Right lobe of liver (tissue), 6 donors: ENCODE results near the gene HNRNPH3. TPM values are rescaled to one million over a fixed set of nuclear protein-coding genes. Genes with fewer than 3 reads are reported as not detected.

Experiments
- ATAC-seq, 4 donors: fragments of 200-7000 bp; cut with Tn5 transposase; one replicate each; pipeline ENCODE4 v1.9.1; 2020; ENCODE audit warnings: mild to moderate bottlenecking in 4 of 4, moderate library complexity in 4 of 4
- DNase-seq, 3 donors: peaks; one replicate each; pipeline ENCODE4 v3.0.0-alpha.2; 2020
- H3K27ac ChIP-seq, 3 donors: fragments of 200-600 bp; one replicate each; pipeline ENCODE4 v1.8.0; 2022
- H3K27me3 ChIP-seq, 2 donors: fragments of 200-600 bp; one replicate each; pipeline ENCODE4 v1.8.0; 2022
- H3K36me3 ChIP-seq, 4 donors: fragments of 200-600 bp; sonication (generic) in 1 of 4; one replicate each; pipeline versions ENCODE4 v1.5.1 to v1.8.0; 2017 to 2022; ENCODE audit warnings: control low read depth in 1 of 4
- H3K4me1 ChIP-seq, 4 donors: fragments of 200-600 bp; sonication (generic) in 1 of 4; one replicate each; pipeline versions ENCODE4 v1.5.1 to v1.8.0; 2017 to 2022; ENCODE audit warnings: control low read depth in 1 of 4
- H3K4me3 ChIP-seq, 3 donors: fragments of 200-600 bp; one replicate each; pipeline ENCODE4 v1.8.0; 2022
- H3K9me3 ChIP-seq, 4 donors: fragments of 200-600 bp; sonication (generic) in 1 of 4; one replicate each; pipeline versions ENCODE4 v1.5.1 to v1.8.0; 2017 to 2022; ENCODE audit warnings: control low read depth in 1 of 4
- POLR2A ChIP-seq: fragments of 450-650 bp; IDR thresholded peaks from one replicate; pipeline ENCODE4 v1.6.1; 2017; ENCODE audit warnings: antibody characterized with exemption, mild to moderate bottlenecking
- WGBS: methylation state at CpG from one replicate; pipeline ENCODE4 v1.1.6; 2018; ENCODE audit warnings: low coverage, low lambda C conversion rate; ENCODE audit not compliant: insufficient coverage; ENCODE audit errors: missing lambda C conversion rate; 5-methylcytosine and 5-hydroxymethylcytosine counted together
- intact Hi-C, 2 donors: fragments of 100-400 bp; cut with DNase I; formaldehyde crosslinking; loops; one replicate each; pipeline versions ENCODE4 v1.11.2 to v1.14.1; 2022
- total RNA-seq, 6 experiments: library from RNA; depleted of rRNA in 2 of 6; stranded (reverse); fragments of >200 nt in 2 of 6; fragmentation: NEBNext Ultra II Directional in 3 of 6; extraction: Animal tissue kit (Norgen Biotek cat#: 25700) in 3 of 6; gene quantifications; one replicate each; pipeline versions ENCODE4 v1.1.0 to v1.2.4, GENCODE V29; 2016 to 2023
- TF ChIP-seq, protein P1 (sequence below), 4 donors: fragments of 200-600 bp in 3 of 4; fragments of 450-650 bp in 1 of 4; IDR thresholded peaks; one replicate each; pipeline versions ENCODE4 v1.5.1 to v1.8.0; 2016 to 2022; ENCODE audit warnings: antibody characterized with exemption in 4 of 4, mild to moderate bottlenecking in 2 of 4
- donor health status: DM: no; HTN: yes; CAD: no.
- donor health status: DM: no; HTN: no; CAD: no.
- donor health status: DM: no; HTN: no; CAD: no.
- donor health status: DM: no; HTN: yes; CAD: no.
- donor health status: DM: no; HTN: yes; CAD: no.

HNRNPH3 gene
- total RNA-seq, 6 experiments from 2014 or later = 13.2 to 40.7 (median 25.3) TPM

DNA sequence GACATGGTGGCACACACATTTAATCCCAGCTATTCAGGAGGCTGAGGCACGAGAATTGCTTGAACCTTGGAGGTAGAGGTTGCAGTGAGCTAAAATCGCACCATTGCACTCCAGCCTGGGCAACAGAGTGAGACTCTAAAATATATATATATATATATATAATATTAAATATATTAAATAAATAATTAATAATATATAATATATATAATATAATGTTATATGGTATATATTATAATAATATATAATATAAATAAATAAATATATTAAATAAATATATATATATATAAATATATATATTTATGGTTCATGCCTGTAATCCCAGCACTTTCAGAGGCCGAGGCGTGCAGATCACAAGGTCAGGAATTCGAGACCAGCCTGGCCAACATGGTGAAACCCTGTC, 34.7 kb downstream of the HNRNPH3 start:
- no peak for ATAC-seq
- no peaks in the 10 kb centered on the region for H3K9me3 ChIP-seq
- H3K27me3 ChIP-seq = no peaks in the 10 kb centered on the region
- TF ChIP-seq, protein P1, sequence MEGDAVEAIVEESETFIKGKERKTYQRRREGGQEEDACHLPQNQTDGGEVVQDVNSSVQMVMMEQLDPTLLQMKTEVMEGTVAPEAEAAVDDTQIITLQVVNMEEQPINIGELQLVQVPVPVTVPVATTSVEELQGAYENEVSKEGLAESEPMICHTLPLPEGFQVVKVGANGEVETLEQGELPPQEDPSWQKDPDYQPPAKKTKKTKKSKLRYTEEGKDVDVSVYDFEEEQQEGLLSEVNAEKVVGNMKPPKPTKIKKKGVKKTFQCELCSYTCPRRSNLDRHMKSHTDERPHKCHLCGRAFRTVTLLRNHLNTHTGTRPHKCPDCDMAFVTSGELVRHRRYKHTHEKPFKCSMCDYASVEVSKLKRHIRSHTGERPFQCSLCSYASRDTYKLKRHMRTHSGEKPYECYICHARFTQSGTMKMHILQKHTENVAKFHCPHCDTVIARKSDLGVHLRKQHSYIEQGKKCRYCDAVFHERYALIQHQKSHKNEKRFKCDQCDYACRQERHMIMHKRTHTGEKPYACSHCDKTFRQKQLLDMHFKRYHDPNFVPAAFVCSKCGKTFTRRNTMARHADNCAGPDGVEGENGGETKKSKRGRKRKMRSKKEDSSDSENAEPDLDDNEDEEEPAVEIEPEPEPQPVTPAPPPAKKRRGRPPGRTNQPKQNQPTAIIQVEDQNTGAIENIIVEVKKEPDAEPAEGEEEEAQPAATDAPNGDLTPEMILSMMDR (IDR thresholded peaks at IDR 0.05) = no peak
- no peak for TF ChIP-seq POLR2A
- DNase-seq = no peak
- WGBS = 96% methylated on average over 5 of the region's 5 CpGs
- intact Hi-C loops = no loop called here
- peaks cover 0 to 11% (median 0%) of the 10 kb centered on the region in 4 donors for H3K4me1 ChIP-seq
- H3K4me3 ChIP-seq = no peak overlapping the region
- no peak overlapping the region for H3K27ac ChIP-seq
- peaks cover 0 to 17% (median 2%) of the 10 kb centered on the region in 4 donors for H3K36me3 ChIP-seq

DNA sequence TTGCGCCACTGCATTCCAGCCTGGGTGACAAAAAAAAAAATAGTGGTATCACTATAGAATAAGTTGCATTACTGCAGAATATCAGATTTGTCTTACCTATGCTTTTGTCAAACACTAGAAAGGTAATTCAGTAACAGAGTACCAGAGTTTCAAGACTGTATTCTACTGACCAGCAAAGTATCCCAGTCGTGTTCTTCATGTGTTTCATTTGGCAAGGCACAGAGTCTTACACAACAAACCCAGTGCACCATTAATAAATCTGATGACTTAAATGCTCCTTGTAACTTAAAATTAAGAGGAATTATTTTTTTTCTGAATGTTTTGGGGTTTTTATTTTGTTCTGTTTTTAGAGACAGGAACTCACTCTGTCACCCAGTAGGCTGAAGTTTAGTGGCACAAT, 35.3 kb downstream of the HNRNPH3 start:
- peak in 1 of 4 donors; percentile 32 for ATAC-seq
- WGBS = 62% methylated on average over 2 of the region's 2 CpGs
- H3K9me3 ChIP-seq = no peaks in the 10 kb centered on the region
- H3K4me3 ChIP-seq = no peak overlapping the region
- intact Hi-C loops = no loop called here
- peaks cover 0 to 13% (median 0%) of the 10 kb centered on the region in 4 donors for H3K36me3 ChIP-seq
- TF ChIP-seq, protein P1 (IDR thresholded peaks at IDR 0.05) = no peak
- no peak for TF ChIP-seq POLR2A
- H3K4me1 ChIP-seq = peaks cover 0 to 11% (median 0%) of the 10 kb centered on the region in 4 donors
- H3K27me3 ChIP-seq = no peaks in the 10 kb centered on the region
- DNase-seq = no peak
- no peak overlapping the region for H3K27ac ChIP-seq

DNA sequence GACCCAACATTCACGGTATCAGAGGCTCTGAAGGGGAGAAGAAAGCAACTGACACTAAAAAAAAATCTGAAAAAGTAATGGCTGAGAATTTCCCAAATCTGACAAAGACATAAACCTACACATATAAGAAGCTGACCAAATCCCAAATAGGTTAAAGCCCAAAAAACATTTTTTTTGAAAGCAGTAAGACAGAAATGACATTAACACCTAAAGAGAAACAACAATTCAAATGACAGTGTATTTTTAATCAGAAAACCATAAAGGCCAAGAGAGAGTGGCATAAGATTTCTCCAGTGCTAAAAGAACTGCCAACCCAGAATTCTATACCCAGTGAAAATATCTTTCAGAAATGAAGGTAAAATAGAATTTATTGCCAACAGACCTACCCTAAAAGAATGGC, 39.7 kb downstream of the HNRNPH3 start:
- DNase-seq (no peak), ATAC-seq (no peak)
- TF ChIP-seq, protein P1 (IDR thresholded peaks at IDR 0.05) = no peak
- no peak for TF ChIP-seq POLR2A
- intact Hi-C loops = no loop called here
- Histone ChIP-seq H3K4me1 (no peaks in the 10 kb centered on the region), H3K4me3 (no peak overlapping the region), H3K27ac (no peak overlapping the region), H3K9me3 (no peaks in the 10 kb centered on the region), H3K36me3 (peaks cover 0 to 4% (median 0%) of the 10 kb centered on the region in 4 donors), H3K27me3 (no peaks in the 10 kb centered on the region)
- 100% methylated on average over 1 of the region's 1 CpG for WGBS

DNA sequence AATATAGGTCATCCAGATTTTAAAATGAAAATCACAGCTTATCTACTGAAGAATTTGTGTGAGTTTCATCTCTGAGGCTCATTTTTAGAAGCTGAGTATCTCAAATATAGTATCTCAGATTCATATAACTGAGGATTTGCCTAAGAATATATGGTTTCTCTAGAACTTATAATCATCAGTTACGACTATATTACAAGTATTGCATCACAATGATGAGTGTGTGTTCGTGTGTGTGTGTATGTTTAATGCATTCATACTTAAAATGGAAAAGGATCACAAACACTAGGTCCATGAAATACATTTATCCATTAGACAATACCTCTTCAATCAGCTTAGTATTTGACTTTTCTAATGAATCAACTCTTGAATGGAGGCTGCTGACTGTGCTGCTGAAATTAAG, 53.9 kb downstream of the HNRNPH3 start:
- no peak overlapping the region for H3K4me3 ChIP-seq
- no peak overlapping the region for H3K27ac ChIP-seq
- no peaks in the 10 kb centered on the region for H3K27me3 ChIP-seq
- 78% methylated on average over 2 of the region's 2 CpGs for WGBS
- no peaks in the 10 kb centered on the region for H3K4me1 ChIP-seq
- no peaks in the 10 kb centered on the region for H3K9me3 ChIP-seq
- peaks cover 0 to 35% (median 4%) of the 10 kb centered on the region in 4 donors for H3K36me3 ChIP-seq
- ATAC-seq (no peak), DNase-seq (no peak)
- TF ChIP-seq, protein P1 (IDR thresholded peaks at IDR 0.05) = no peak
- no peak for TF ChIP-seq POLR2A
- intact Hi-C loops = no loop called here

Other genes starting within 250 kb of the HNRNPH3 start
- gene MYPN, start 222.6 kb upstream of the HNRNPH3 start, total RNA-seq = under 1 TPM in 4 of 6 experiments, not detected in 2; 0.07 to 0.31 (median 0.10) TPM
- 1 to 10 TPM in 1 of 6 experiments, under 1 TPM in 3, not detected in 2; 0.25 to 1.1 (median 0.46) TPM for gene ATOH7, start 100.0 kb upstream of the HNRNPH3 start, total RNA-seq
- 100 to 1,000 TPM in 4 of 6 experiments, 10 to 100 TPM in 2; 45.5 to 162 (median 129) TPM for gene PBLD, start 864 bp downstream of the HNRNPH3 start, total RNA-seq
- gene RUFY2, start 75.2 kb downstream of the HNRNPH3 start, total RNA-seq = 1 to 10 TPM; 4.7 to 9.0 (median 5.6) TPM
- gene DNA2, start 139.9 kb downstream of the HNRNPH3 start, total RNA-seq = 10 to 100 TPM in 1 of 6 experiments, 1 to 10 TPM in 5; 2.6 to 18.9 (median 3.8) TPM
- 10 to 100 TPM; 13.9 to 36.9 (median 23.2) TPM for gene SLC25A16, start 195.5 kb downstream of the HNRNPH3 start, total RNA-seq
- under 1 TPM; 0.62 to 0.86 (median 0.67) TPM for gene TET1, start 228.3 kb downstream of the HNRNPH3 start, total RNA-seq